Astrocyte (in vitro differentiated cells and primary cell): ENCODE data around the gene GKAP1.

ENCODE experiments used
- CTCF ChIP-seq: IDR thresholded peaks from 2 replicates; pipeline ENCODE4 v1.5.1; 2011; ENCODE audit warnings: low read depth, mild to moderate bottlenecking, inconsistent platforms, low read length, moderate library complexity; ENCODE audit not compliant: insufficient read depth
- EZH2 ChIP-seq: IDR thresholded peaks from 2 replicates; pipeline ENCODE4 v1.6.1; 2012; ENCODE audit warnings: mild to moderate bottlenecking, low read length, inconsistent platforms; ENCODE audit not compliant: insufficient read depth

- no peak for TF ChIP-seq CTCF
- TF ChIP-seq EZH2: no peak
Observed at GRCh38 chr9:83722726-83723495, 94.7 kb downstream of the GKAP1 start.
